T-helper 2 cell treated with Interferon-gamma antibody and Interleukin-4, amounts not matched to agents 100 ng/mL and 5 ng/mL, for 36 hours (primary cell): Measurements from ENCODE around the gene TBC1D5. TPM values are rescaled to one million over a fixed set of nuclear protein-coding genes. Genes with fewer than 3 reads are reported as not detected.
"Not testable (repeated sequence)": the region's sequence is repeated elsewhere in the genome, so short reads cannot be mapped to it uniquely, and the experiment has no call there.

ENCODE experiments used
- intact Hi-C: fragments of 100-400 bp; cut with micrococcal nuclease; formaldehyde crosslinking; loops from one replicate; pipeline ENCODE4 v1.15.1; 2023
- total RNA-seq: library from RNA; stranded (reverse); gene quantifications from 2 replicates; pipeline ENCODE4 v1.2.3, GENCODE V29; 2022

Gene TBC1D5
- total RNA-seq, 1 donor from 2014 or later: 51.6 TPM

GRCh38 chr3:17648630-17649355 is 93.6 kb downstream of the TBC1D5 start:
- intact Hi-C loops: not testable (repeated sequence)

- intact Hi-C loops: loop anchor here (1.0 kb wide), 1 partner anchor 196 kb away; no protein-coding TSS in a partner anchor
Measured at GRCh38 chr3:17645074-17645698, 97.2 kb downstream of the TBC1D5 start.

- intact Hi-C loops: no loop called here
Measured at GRCh38 chr3:17643691-17644090, 98.7 kb downstream of the TBC1D5 start.

GRCh38 chr3:17642474-17642873 is 100.0 kb downstream of the TBC1D5 start:
- intact Hi-C loops: no loop called here

- intact Hi-C loops: no loop called here
Measured at GRCh38 chr3:17640466-17640865, 102.0 kb downstream of the TBC1D5 start.

- intact Hi-C loops: no loop called here
Measured at GRCh38 chr3:17639765-17640164, 102.7 kb downstream of the TBC1D5 start.

GRCh38 chr3:17639257-17639656 is 103.2 kb downstream of the TBC1D5 start:
- intact Hi-C loops: no loop called here

GRCh38 chr3:17638356-17638755 is 104.1 kb downstream of the TBC1D5 start:
- intact Hi-C loops: no loop called here

- intact Hi-C loops: not testable (repeated sequence)
Measured at GRCh38 chr3:17635675-17636074, 106.8 kb downstream of the TBC1D5 start.

GRCh38 chr3:17634964-17635363 is 107.5 kb downstream of the TBC1D5 start:
- intact Hi-C loops: no loop called here

GRCh38 chr3:17634201-17634600 is 108.2 kb downstream of the TBC1D5 start:
- intact Hi-C loops: no loop called here

- intact Hi-C loops: no loop called here
Measured at GRCh38 chr3:17632401-17633100, 109.9 kb downstream of the TBC1D5 start.

- intact Hi-C loops: no loop called here
Measured at GRCh38 chr3:17631609-17632008, 110.8 kb downstream of the TBC1D5 start.

- intact Hi-C loops: no loop called here
Measured at GRCh38 chr3:17629400-17629799, 113.0 kb downstream of the TBC1D5 start.

GRCh38 chr3:17626395-17626794 is 116.0 kb downstream of the TBC1D5 start:
- intact Hi-C loops: no loop called here

- intact Hi-C loops: no loop called here
Measured at GRCh38 chr3:17625133-17625532, 117.3 kb downstream of the TBC1D5 start.

- intact Hi-C loops: no loop called here
Measured at GRCh38 chr3:17623464-17623863, 119.0 kb downstream of the TBC1D5 start.

- intact Hi-C loops: no loop called here
Measured at GRCh38 chr3:17619968-17620367, 122.5 kb downstream of the TBC1D5 start.

- intact Hi-C loops: not testable (repeated sequence)
Measured at GRCh38 chr3:17613017-17613416, 129.4 kb downstream of the TBC1D5 start.

- intact Hi-C loops: no loop called here
Measured at GRCh38 chr3:17607905-17608304, 134.5 kb downstream of the TBC1D5 start.

GRCh38 chr3:17605934-17606333 is 136.5 kb downstream of the TBC1D5 start:
- intact Hi-C loops: no loop called here

- intact Hi-C loops: no loop called here
Measured at GRCh38 chr3:17605032-17605431, 137.4 kb downstream of the TBC1D5 start.
